IMR-90 (cell line): ENCODE measurements around the gene TF. TPM values are rescaled to one million over a fixed set of nuclear protein-coding genes. Genes with fewer than 3 reads are reported as not detected.

Experiments used
- ATAC-seq: fragments of 200-7000 bp; cut with Tn5 transposase; 2 replicates; pipeline ENCODE4 v1.9.1; 2020; ENCODE audit warnings: low read depth, mild to moderate bottlenecking, moderate library complexity
- BruUV-seq: library from RNA; stranded (reverse); fragments of 400-500 nt; replicated peaks from 2 replicates; lab custom pipeline; 2021; lab: Mats Ljungman, UMichigan
- CTCF ChIA-PET: fragments of 300-600 bp; formaldehyde crosslinking; extraction: SDS; loops from one replicate; lab custom pipeline; 2021; ENCODE audit warnings: antibody characterized with exemption; lab: Yijun Ruan, JAX
- POLR2A ChIA-PET: fragments of 300-600 bp; sonication (Branson Sonifier 250); formaldehyde crosslinking; loops from one replicate; lab custom pipeline; 2022; ENCODE audit warnings: antibody characterized with exemption; ENCODE audit not compliant: unreplicated experiment; lab: Charles Lee
- DNase-seq: peaks from one replicate; pipeline ENCODE4 v3.0.0; 2013
- H2AFZ ChIP-seq: replicated peaks from 2 replicates; pipeline ENCODE3; 2013; ENCODE audit warnings: low read length, mild to moderate bottlenecking; ENCODE audit not compliant: poor library complexity
- H2AK5ac ChIP-seq: 2 replicates; pipeline ENCODE4 v1.6.1; 2013; ENCODE audit warnings: low read depth, low read length, inconsistent platforms
- H2AK9ac ChIP-seq: replicated peaks from 2 replicates; pipeline ENCODE3; 2013; ENCODE audit warnings: mild to moderate bottlenecking, low read depth, low read length, moderate library complexity; ENCODE audit not compliant: poor library complexity
- H2BK120ac ChIP-seq: 2 replicates; pipeline ENCODE4 v1.6.1; 2013; ENCODE audit warnings: low read depth, low read length, inconsistent platforms
- H2BK15ac ChIP-seq: 3 replicates; pipeline ENCODE4 v1.6.1; 2013; ENCODE audit warnings: low read depth, low read length, inconsistent platforms
- H2BK20ac ChIP-seq: 2 replicates; pipeline ENCODE4 v1.6.1; 2013; ENCODE audit warnings: low read depth, mild to moderate bottlenecking, inconsistent platforms, low read length, moderate library complexity
- H2BK5ac ChIP-seq: 2 replicates; pipeline ENCODE4 v1.6.1; 2013; ENCODE audit warnings: mild to moderate bottlenecking, low read depth, low read length, inconsistent platforms; ENCODE audit not compliant: poor library complexity, severe bottlenecking
- H3K14ac ChIP-seq: replicated peaks from 2 replicates; pipeline ENCODE4 v1.6.1; 2013; ENCODE audit warnings: low read depth, low read length, inconsistent platforms
- H3K18ac ChIP-seq: 2 replicates; pipeline ENCODE4 v1.6.1; 2013; ENCODE audit warnings: low read depth, low read length, control low read depth
- H3K23ac ChIP-seq: 2 replicates; pipeline ENCODE4 v1.6.1; 2013; ENCODE audit warnings: low read depth, low read length, inconsistent platforms
- H3K27ac ChIP-seq: 2 replicates; pipeline ENCODE4 v1.5.1; 2013; ENCODE audit warnings: mild to moderate bottlenecking, control low read depth, low read length; ENCODE audit not compliant: insufficient read depth
- H3K27me3 ChIP-seq: 2 replicates; pipeline ENCODE4 v1.6.1; 2013; ENCODE audit warnings: low read length; ENCODE audit not compliant: control insufficient read depth, insufficient read depth
- H3K36me3 ChIP-seq: 2 replicates; pipeline ENCODE4 v1.6.1; 2013; ENCODE audit warnings: low read length, mixed read lengths; ENCODE audit not compliant: control insufficient read depth, insufficient read depth
- H3K4ac ChIP-seq: 2 replicates; pipeline ENCODE4 v1.6.1; 2013; ENCODE audit warnings: low read depth, low read length, inconsistent platforms
- H3K4me1 ChIP-seq: 2 replicates; pipeline ENCODE4 v1.6.1; 2013; ENCODE audit warnings: low read length, mixed read lengths; ENCODE audit not compliant: control insufficient read depth, insufficient read depth
- H3K4me2 ChIP-seq: 2 replicates; pipeline ENCODE4 v1.6.1; 2013; ENCODE audit warnings: low read depth, mild to moderate bottlenecking, control low read depth, low read length, moderate library complexity
- H3K4me3 ChIP-seq: 2 replicates; pipeline ENCODE4 v1.5.1; 2013; ENCODE audit warnings: low read depth, mild to moderate bottlenecking, control low read depth, low read length, moderate library complexity; ENCODE audit not compliant: insufficient read depth
- H3K56ac ChIP-seq: 2 replicates; pipeline ENCODE4 v1.6.1; 2013; ENCODE audit warnings: low read length, inconsistent platforms; ENCODE audit not compliant: insufficient read depth; ENCODE audit errors: extremely low read depth
- H3K79me1 ChIP-seq, 2 experiments: 2 replicates each; pipeline ENCODE4 v1.6.1; 2013; ENCODE audit warnings: low read length in 2 of 2, inconsistent platforms in 1 of 2, low read depth in 1 of 2
- H3K9ac ChIP-seq: 2 replicates; pipeline ENCODE4 v1.6.1; 2013; ENCODE audit warnings: low read depth, low read length, control low read depth
- H3K9me1 ChIP-seq: 2 replicates; pipeline ENCODE4 v1.6.1; 2013; ENCODE audit warnings: low read length, inconsistent platforms; ENCODE audit not compliant: insufficient read depth
- H3K9me3 ChIP-seq: 2 replicates; pipeline ENCODE4 v1.6.1; 2013; ENCODE audit warnings: low read length; ENCODE audit not compliant: control insufficient read depth, insufficient read depth
- H4K20me1 ChIP-seq: 2 replicates; pipeline ENCODE4 v1.6.1; 2013; ENCODE audit warnings: low read length, inconsistent platforms; ENCODE audit not compliant: insufficient read depth
- H4K5ac ChIP-seq: 2 replicates; pipeline ENCODE4 v1.6.1; 2013; ENCODE audit warnings: mild to moderate bottlenecking, low read depth, low read length, control low read depth
- H4K8ac ChIP-seq, 2 experiments: 2 replicates each; pipeline ENCODE4 v1.6.1; 2013; ENCODE audit warnings: low read depth in 2 of 2, low read length in 2 of 2, control low read depth in 1 of 2, inconsistent platforms in 1 of 2
- H4K91ac ChIP-seq: 2 replicates; pipeline ENCODE4 v1.6.1; 2013; ENCODE audit warnings: low read depth, low read length, inconsistent platforms; ENCODE audit not compliant: insufficient read depth
- BHLHE40 ChIP-seq: fragments of 150-350 bp; IDR thresholded peaks from 2 replicates; pipeline ENCODE4 v1.6.1; 2016; ENCODE audit warnings: mild to moderate bottlenecking, low read depth, low read length
- CEBPB ChIP-seq: IDR thresholded peaks from 2 replicates; pipeline ENCODE4 v1.6.1; 2012; ENCODE audit warnings: low read depth, low read length, improper control_type of control experiment
- CHD1 ChIP-seq: IDR thresholded peaks from 2 replicates; pipeline ENCODE4 v1.6.1; 2012; ENCODE audit warnings: low read depth, low read length, improper control_type of control experiment
- CTCF ChIP-seq: conservative IDR thresholded peaks from 2 replicates; pipeline ENCODE4 v1.5.1; 2012; ENCODE audit warnings: mild to moderate bottlenecking, low read depth, low read length, improper control_type of control experiment
- FOS ChIP-seq: fragments of 150-350 bp; IDR thresholded peaks from 2 replicates; pipeline ENCODE4 v1.6.1; 2016; ENCODE audit warnings: low read depth, low read length
- MAFK ChIP-seq: IDR thresholded peaks from 2 replicates; pipeline ENCODE4 v1.6.1; 2012; ENCODE audit warnings: low read depth, low read length, improper control_type of control experiment
- MAZ ChIP-seq: IDR thresholded peaks from 2 replicates; pipeline ENCODE4 v1.6.1; 2012; ENCODE audit warnings: low read depth, mild to moderate bottlenecking, low read length, improper control_type of control experiment, moderate library complexity, borderline replicate concordance
- NFE2L2 ChIP-seq: fragments of 150-350 bp; IDR thresholded peaks from 2 replicates; pipeline ENCODE4 v1.6.1; 2016; ENCODE audit warnings: low read depth, mild to moderate bottlenecking, low read length
- RAD21 ChIP-seq: IDR thresholded peaks from 2 replicates; pipeline ENCODE4 v1.6.1; 2012; ENCODE audit warnings: low read length, improper control_type of control experiment
- RCOR1 ChIP-seq: IDR thresholded peaks from 2 replicates; pipeline ENCODE4 v1.6.1; 2012; ENCODE audit warnings: mild to moderate bottlenecking, low read length, improper control_type of control experiment; ENCODE audit not compliant: insufficient replicate concordance
- RFX5 ChIP-seq: IDR thresholded peaks from 2 replicates; pipeline ENCODE4 v1.8.0; 2012; ENCODE audit warnings: low read depth, mild to moderate bottlenecking, low read length, moderate library complexity
- SMC3 ChIP-seq: fragments of 150-350 bp; IDR thresholded peaks from 2 replicates; pipeline ENCODE4 v1.6.1; 2016; ENCODE audit warnings: low read depth, mild to moderate bottlenecking, antibody characterized with exemption, low read length, moderate library complexity
- USF2 ChIP-seq: fragments of 150-350 bp; IDR thresholded peaks from 2 replicates; pipeline ENCODE4 v1.6.1; 2017; ENCODE audit warnings: mild to moderate bottlenecking, antibody characterized with exemption, low read length, low read depth
- WGBS, 2 experiments: methylation state at CpG; one replicate each; pipeline versions ENCODE4 v1.1.5 to v1.1.7; 2013; ENCODE audit warnings: missing lambda C conversion rate in 2 of 2; ENCODE audit not compliant: insufficient read length in 1 of 2; ENCODE audit errors: extremely low coverage in 2 of 2; 5-methylcytosine and 5-hydroxymethylcytosine counted together
- dilution Hi-C: fragments of 300-500 bp; cut with HindIII; formaldehyde crosslinking; loops from one replicate; pipeline ENCODE4 v1.14.3; 2018; ENCODE audit warnings: low sequenced_read_pairs; ENCODE audit not compliant: unreplicated experiment
- in situ Hi-C: fragments of 300-500 bp; cut with MboI; formaldehyde crosslinking; loops from 3 replicates; pipeline ENCODE4 v1.14.3; 2019; ENCODE audit warnings: low sequenced_read_pairs, inconsistent platforms, mixed read lengths
- intact Hi-C: fragments of 100-400 bp; cut with micrococcal nuclease; formaldehyde crosslinking; loops from 2 replicates; pipeline ENCODE4 v1.10.0; 2022
- polyA plus RNA-seq, 3 experiments: library from polyadenylated mRNA; depleted of rRNA; stranded (reverse); fragments of >200 nt; gene quantifications; 2 replicates each; pipeline ENCODE4 v1.2.3, GENCODE V29; 2012; ENCODE audit warnings: low replicate concordance in 1 of 3
- total RNA-seq: library from RNA; depleted of rRNA; stranded (reverse); fragments of >200 nt; gene quantifications from 2 replicates; pipeline ENCODE4 v1.2.3, GENCODE V29; 2012

The TF gene
- total and polyA plus RNA-seq, 2 of the 4 experiments (the other 2 are of a cell fraction) = 0.07 TPM; not detected in 1

- H4K20me1 ChIP-seq = peaks cover 1% of the 10 kb centered on the region
- peaks cover 8% of the 10 kb centered on the region for H3K27me3 ChIP-seq
- no peak overlapping the region for H3K4me2 ChIP-seq
- dilution Hi-C loops = no loop called here
- no peak overlapping the region for H3K18ac ChIP-seq
- H3K14ac ChIP-seq = no peak overlapping the region
- H4K91ac ChIP-seq = no peak overlapping the region
- ChIA-PET CTCF (no interaction called here), POLR2A (interaction anchor here (0.7 kb wide), 1 partner anchor 1322 kb away, joined by 3 read pairs; no protein-coding TSS in a partner anchor)
- DNase-seq (no peak), ATAC-seq (no peak)
- no CpG with 5 or more reads among the region's 1 CpG for WGBS, 2 experiments
- H3K23ac ChIP-seq = no peak overlapping the region
- peaks cover 17% of the 10 kb centered on the region for H3K9me1 ChIP-seq
- TF ChIP-seq USF2 = no peak
- TF ChIP-seq CEBPB = no peak
- TF ChIP-seq NFE2L2 = no peak
- no peak for TF ChIP-seq CHD1
- no peak for TF ChIP-seq RFX5
- no peak for TF ChIP-seq MAFK
- TF ChIP-seq CTCF = no peak
- no peak for TF ChIP-seq RCOR1
- no peak for TF ChIP-seq BHLHE40
- TF ChIP-seq FOS = no peak
- no peak for TF ChIP-seq SMC3
- no peak for TF ChIP-seq MAZ
- no peak for TF ChIP-seq RAD21
- no peak overlapping the region for H2BK20ac ChIP-seq
- H3K27ac ChIP-seq = no peak overlapping the region
- no peak overlapping the region for H3K4me3 ChIP-seq
- H3K36me3 ChIP-seq = peaks cover 19% of the 10 kb centered on the region
- no peaks in the 10 kb centered on the region for H3K9me3 ChIP-seq
- H3K4me1 ChIP-seq = no peaks in the 10 kb centered on the region
- H2BK15ac ChIP-seq = no peak overlapping the region
- H3K9ac ChIP-seq = no peak overlapping the region
- no peak overlapping the region for H3K56ac ChIP-seq
- intact Hi-C loops = no loop called here
- H4K8ac ChIP-seq = no peak overlapping the region
- H3K4ac ChIP-seq = no peak overlapping the region
- H2AFZ ChIP-seq = no peak overlapping the region
- in situ Hi-C loops = loop anchor here (10.0 kb wide), 1 partner anchor 378 kb away; no protein-coding TSS in a partner anchor
- no peak overlapping the region for H2AK9ac ChIP-seq
- H4K5ac ChIP-seq = no peak overlapping the region
- no TSS peak for BruUV-seq
- no peak overlapping the region for H2BK120ac ChIP-seq
- H3K79me1 ChIP-seq = peaks cover 0 to under 1% of the 10 kb centered on the region in 2 experiments; a peak in 2 of 4 replicates
- no peak overlapping the region for H2AK5ac ChIP-seq
- no peak overlapping the region for H2BK5ac ChIP-seq
Measured at GRCh38 chr3:133827136-133827535, 80.9 kb downstream of the TF start.
